GM23248 (cell line): ENCODE results near the gene PDGFD.

Experiments used
- EZH2 ChIP-seq: fragments of 200-600 bp; sonication (generic); IDR thresholded peaks from 2 replicates; pipeline ENCODE4 v1.6.1; 2018; ENCODE audit warnings: antibody characterized with exemption, mild to moderate bottlenecking; ENCODE audit not compliant: insufficient read depth, poor library complexity, severe bottlenecking
- EZH2phosphoT487 ChIP-seq: fragments of 200-600 bp; sonication (generic); IDR thresholded peaks from 2 replicates; pipeline ENCODE4 v1.6.1; 2018; ENCODE audit warnings: antibody characterized with exemption, moderate library complexity, mild to moderate bottlenecking, low read depth; ENCODE audit not compliant: insufficient read depth

DNA sequence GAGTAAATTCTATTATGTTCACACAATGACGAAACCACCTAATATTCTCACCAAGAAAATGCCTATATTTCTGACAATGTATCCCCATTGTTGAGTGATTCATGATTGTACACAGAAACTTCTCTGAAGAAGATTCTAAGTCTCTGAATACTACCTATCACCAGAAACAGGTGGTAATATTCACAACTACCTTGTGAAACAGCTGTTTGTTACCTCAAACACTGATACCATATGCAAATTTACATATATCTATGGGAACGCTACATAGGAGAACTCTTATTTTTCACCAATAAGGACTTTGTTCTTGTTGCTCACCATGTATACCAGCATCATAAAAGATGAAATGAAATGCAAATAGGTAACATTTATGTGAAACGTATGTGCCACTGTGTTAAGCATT, 59.3 kb downstream of the PDGFD start:
- no peak for TF ChIP-seq EZH2
- no peak for TF ChIP-seq EZH2phosphoT487
